ENCODE results near the gene UPK1A. TPM values are rescaled to one million over a fixed set of nuclear protein-coding genes. Genes with fewer than 3 reads are reported as not detected.

Gene UPK1A
- total RNA-seq, 2 experiments from 2014 or later: not detected

DNA sequence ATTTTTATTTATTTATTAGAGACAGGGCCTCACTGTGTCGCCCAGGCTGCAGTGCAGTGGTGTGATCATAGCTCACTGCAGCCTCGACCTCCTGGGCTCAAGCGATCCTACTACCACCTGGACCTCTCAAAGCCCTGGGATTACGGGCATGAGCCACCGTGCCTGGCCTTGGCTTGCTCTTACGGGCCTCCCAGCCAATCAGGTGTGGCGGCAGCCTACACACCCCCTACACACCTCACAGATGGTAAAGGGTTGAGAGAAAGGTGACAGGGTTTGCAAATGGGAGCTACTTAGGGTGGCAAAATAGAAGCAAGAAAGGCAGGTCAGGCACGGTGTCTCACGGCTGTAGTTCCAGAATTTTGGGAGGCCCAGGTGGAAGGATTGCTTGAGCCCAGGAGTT is 37.0 kb downstream of the UPK1A start:
- intact Hi-C loops (cut with micrococcal nuclease; ENCODE audit: unreplicated experiment): no loop called here
- CTCF ChIA-PET (ENCODE audit: unreplicated experiment): interaction anchor here (0.5 kb wide), 1 partner anchor 106 kb away, joined by 5 read pairs; no protein-coding TSS in a partner anchor
- BruUV-seq (replicated peaks): no TSS peak
- Histone ChIP-seq H3K36me3 (ENCODE audit: insufficient read depth, low read length) (no peaks in the 10 kb centered on the region), H2AFZ (ENCODE audit: low read length) (0 out of 2 replicates have a peak overlapping the region, but pooled peaks have one; percentile 85), H3K4me3 (ENCODE audit: low read depth, low read length, poor library complexity, severe bottlenecking) (no peak overlapping the region), H4K20me1 (ENCODE audit: insufficient read depth, low read length) (no peaks in the 10 kb centered on the region), H3K4me1 (ENCODE audit: insufficient read depth, low read length, poor library complexity, severe bottlenecking) (peaks cover 15% of the 10 kb centered on the region), H3K9me3 (ENCODE audit: low read length) (no peaks in the 10 kb centered on the region), H3K9me2 (ENCODE audit: insufficient read depth, low read length) (no peaks in the 10 kb centered on the region), H3K79me2 (ENCODE audit: insufficient read depth, low read depth, low read length) (no peaks in the 10 kb centered on the region), H3K4me2 (ENCODE audit: low read length) (peak overlapping the region; percentile 81), H3K27ac (ENCODE audit: low read depth, low read length, poor library complexity, severe bottlenecking) (no peak overlapping the region)
- no peak for TF ChIP-seq EZH2phosphoT487 (IDR thresholded peaks at IDR 0.05; ENCODE audit: borderline replicate concordance, low read depth, low read length)
- TF ChIP-seq, protein P1, sequence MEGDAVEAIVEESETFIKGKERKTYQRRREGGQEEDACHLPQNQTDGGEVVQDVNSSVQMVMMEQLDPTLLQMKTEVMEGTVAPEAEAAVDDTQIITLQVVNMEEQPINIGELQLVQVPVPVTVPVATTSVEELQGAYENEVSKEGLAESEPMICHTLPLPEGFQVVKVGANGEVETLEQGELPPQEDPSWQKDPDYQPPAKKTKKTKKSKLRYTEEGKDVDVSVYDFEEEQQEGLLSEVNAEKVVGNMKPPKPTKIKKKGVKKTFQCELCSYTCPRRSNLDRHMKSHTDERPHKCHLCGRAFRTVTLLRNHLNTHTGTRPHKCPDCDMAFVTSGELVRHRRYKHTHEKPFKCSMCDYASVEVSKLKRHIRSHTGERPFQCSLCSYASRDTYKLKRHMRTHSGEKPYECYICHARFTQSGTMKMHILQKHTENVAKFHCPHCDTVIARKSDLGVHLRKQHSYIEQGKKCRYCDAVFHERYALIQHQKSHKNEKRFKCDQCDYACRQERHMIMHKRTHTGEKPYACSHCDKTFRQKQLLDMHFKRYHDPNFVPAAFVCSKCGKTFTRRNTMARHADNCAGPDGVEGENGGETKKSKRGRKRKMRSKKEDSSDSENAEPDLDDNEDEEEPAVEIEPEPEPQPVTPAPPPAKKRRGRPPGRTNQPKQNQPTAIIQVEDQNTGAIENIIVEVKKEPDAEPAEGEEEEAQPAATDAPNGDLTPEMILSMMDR (conservative IDR thresholded peaks at IDR 0.05; ENCODE audit: low read length): no peak
- POLR2A ChIA-PET: interaction anchor here (0.6 to 1.9 kb wide), 3 partner anchors 8 to 59 kb away, joined by 3 to 10 read pairs (median 3); partner anchors contain the start of gene COX6B1
- no peak for DNase-seq (ENCODE audit: low spot score)

DNA sequence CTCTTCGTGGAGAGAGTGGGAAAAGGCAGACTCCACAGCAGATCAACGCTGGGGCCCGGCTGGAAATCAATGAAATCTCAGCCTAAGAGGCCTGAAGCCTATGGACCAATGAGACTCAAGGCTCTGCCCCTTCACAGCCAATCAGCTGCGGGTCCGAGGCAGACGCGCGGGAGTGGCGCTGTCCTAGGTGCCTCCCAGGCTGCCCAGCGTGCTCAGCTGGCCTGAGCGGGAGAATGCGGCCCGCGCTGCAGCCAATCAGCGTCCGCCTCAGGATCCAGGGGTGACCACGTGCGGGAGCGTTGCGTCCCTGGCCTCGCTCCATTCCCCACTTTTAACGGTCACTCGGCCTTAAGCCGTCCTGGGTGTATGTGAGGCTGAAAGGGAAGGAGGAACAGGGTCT is 37.9 kb downstream of the UPK1A start, which contains the start of gene ZBTB32:
Gene ZBTB32 (plus strand): TSS at position 341 of the 400 bp plus-strand sequence. CDS start 10,069 bp downstream, outside the sequence.
- no TSS peak for BruUV-seq (replicated peaks)
- CTCF ChIA-PET (ENCODE audit: unreplicated experiment): no interaction called here

DNA sequence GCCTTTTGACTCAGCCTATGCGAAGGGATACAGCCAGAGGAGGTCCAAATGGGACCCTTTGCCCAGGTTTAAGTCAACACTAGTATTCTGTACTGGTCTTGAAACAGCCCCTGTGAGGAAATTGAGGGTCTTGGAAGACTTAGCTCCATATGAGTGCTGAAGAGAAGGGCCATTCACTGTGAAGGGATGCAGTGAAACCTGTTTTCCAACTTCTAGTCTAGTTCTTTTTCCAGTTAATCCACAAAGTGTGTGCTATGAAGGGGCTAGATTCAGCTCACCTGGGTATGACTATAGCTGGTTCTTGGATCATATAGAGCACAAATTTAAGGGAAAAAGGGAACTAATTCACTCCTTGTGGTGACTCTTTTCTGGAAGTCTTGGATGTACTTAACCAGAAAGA is 42.1 kb downstream of the UPK1A start:
- H3K9me3 ChIP-seq (ENCODE audit: low read length): no peaks in the 10 kb centered on the region
- intact Hi-C loops (cut with micrococcal nuclease; ENCODE audit: unreplicated experiment): no loop called here
- H3K9me2 ChIP-seq (ENCODE audit: insufficient read depth, low read length): no peaks in the 10 kb centered on the region
- no peak overlapping the region for H2AFZ ChIP-seq (ENCODE audit: low read length)
- no peak overlapping the region for H3K4me3 ChIP-seq (ENCODE audit: low read depth, low read length, poor library complexity, severe bottlenecking)
- no peaks in the 10 kb centered on the region for H4K20me1 ChIP-seq (ENCODE audit: insufficient read depth, low read length)
- no peaks in the 10 kb centered on the region for H3K36me3 ChIP-seq (ENCODE audit: insufficient read depth, low read length)
- ChIA-PET POLR2A (interaction anchor here (0.5 to 0.7 kb wide), 2 partner anchors 258 to 442 kb away, joined by 3 to 5 read pairs; no protein-coding TSS in a partner anchor), CTCF (ENCODE audit: unreplicated experiment) (no interaction called here)
- no peak for DNase-seq (ENCODE audit: low spot score)
- no TSS peak for BruUV-seq (replicated peaks)
- no peaks in the 10 kb centered on the region for H3K79me2 ChIP-seq (ENCODE audit: insufficient read depth, low read depth, low read length)
- H3K4me1 ChIP-seq (ENCODE audit: insufficient read depth, low read length, poor library complexity, severe bottlenecking): peaks cover 30% of the 10 kb centered on the region
- no peak overlapping the region for H3K27ac ChIP-seq (ENCODE audit: low read depth, low read length, poor library complexity, severe bottlenecking)
- H3K4me2 ChIP-seq (ENCODE audit: low read length): no peak overlapping the region
- TF ChIP-seq, protein P1 (conservative IDR thresholded peaks at IDR 0.05; ENCODE audit: low read length): no peak
- no peak for TF ChIP-seq EZH2phosphoT487 (IDR thresholded peaks at IDR 0.05; ENCODE audit: borderline replicate concordance, low read depth, low read length)

More for the DNA sequence above, 37.9 kb downstream of the UPK1A start, which contains the start of gene ZBTB32:
- no peaks in the 10 kb centered on the region for H3K9me3 ChIP-seq (ENCODE audit: low read length)
- H2AFZ ChIP-seq (ENCODE audit: low read length): 0 out of 2 replicates have a peak within 1 kb of the TSS, but pooled peaks have one; percentile 85
- TF ChIP-seq, protein P1 (conservative IDR thresholded peaks at IDR 0.05; ENCODE audit: low read length): no peak
- no peak for TF ChIP-seq EZH2phosphoT487 (IDR thresholded peaks at IDR 0.05; ENCODE audit: borderline replicate concordance, low read depth, low read length)
- POLR2A ChIA-PET: no interaction called here
- H3K9me2 ChIP-seq (ENCODE audit: insufficient read depth, low read length): no peaks in the 10 kb centered on the region
- intact Hi-C loops (cut with micrococcal nuclease; ENCODE audit: unreplicated experiment): no loop called here
- no peak within 1 kb of the TSS for H3K4me3 ChIP-seq (ENCODE audit: low read depth, low read length, poor library complexity, severe bottlenecking)
- H3K4me2 ChIP-seq (ENCODE audit: low read length): no peak within 1 kb of the TSS
- peaks cover 15% of the 10 kb centered on the region for H3K4me1 ChIP-seq (ENCODE audit: insufficient read depth, low read length, poor library complexity, severe bottlenecking)
- H3K27ac ChIP-seq (ENCODE audit: low read depth, low read length, poor library complexity, severe bottlenecking): no peak within 1 kb of the TSS
- H3K79me2 ChIP-seq (ENCODE audit: insufficient read depth, low read depth, low read length): no peaks in the 10 kb centered on the region
- no peaks in the 10 kb centered on the region for H3K36me3 ChIP-seq (ENCODE audit: insufficient read depth, low read length)
- no peaks in the 10 kb centered on the region for H4K20me1 ChIP-seq (ENCODE audit: insufficient read depth, low read length)
- DNase-seq (ENCODE audit: low spot score): no peak
